ENCODE measurements around the gene GPRASP2.
"Not testable (repeated sequence)": the region's sequence is repeated elsewhere in the genome, so short reads cannot be mapped to it uniquely, and the experiment has no call there.

Gene GPRASP2

GRCh38 chrX:102712216-102712966 is at the start of gene GPRASP2:
Gene GPRASP2, plus strand, starts transcription at chrX:102712448. Its CDS starts 2,422 bp downstream, at chrX:102714870.
- TF ChIP-seq CTCF (IDR thresholded peaks at IDR 0.05; ENCODE audit: low read depth, low read length) = no peak
- DNase-seq (ENCODE audit: low read depth, low spot score) = peak; percentile 10
- peak within 1 kb of the TSS; percentile 61 for H3K4me3 ChIP-seq (ENCODE audit: low read depth, low read length)
- in situ Hi-C loops (cut with HindIII; ENCODE audit: low sequenced_read_pairs) = no loop called here

- H3K4me3 ChIP-seq (ENCODE audit: low read depth, low read length); in situ Hi-C loops (cut with HindIII; ENCODE audit: low sequenced_read_pairs); DNase-seq (ENCODE audit: low read depth, low spot score): not testable (repeated sequence)
Observed at GRCh38 chrX:102663820-102664219, 48.4 kb upstream of the GPRASP2 start.

- in situ Hi-C loops (cut with HindIII; ENCODE audit: low sequenced_read_pairs); H3K4me3 ChIP-seq (ENCODE audit: low read depth, low read length); DNase-seq (ENCODE audit: low read depth, low spot score): not testable (repeated sequence)
Observed at GRCh38 chrX:102667034-102667433, 45.2 kb upstream of the GPRASP2 start.

GRCh38 chrX:102669526-102669925 is 42.7 kb upstream of the GPRASP2 start:
- peak; percentile 40 for DNase-seq (ENCODE audit: low read depth, low spot score)
- in situ Hi-C loops (cut with HindIII; ENCODE audit: low sequenced_read_pairs) = no loop called here
- H3K4me3 ChIP-seq (ENCODE audit: low read depth, low read length) = no peak overlapping the region
- TF ChIP-seq CTCF (IDR thresholded peaks at IDR 0.05; ENCODE audit: low read depth, low read length) = no peak

GRCh38 chrX:102672856-102673255 is 39.4 kb upstream of the GPRASP2 start:
- in situ Hi-C loops (cut with HindIII; ENCODE audit: low sequenced_read_pairs) = no loop called here
- DNase-seq (ENCODE audit: low read depth, low spot score) = no peak
- H3K4me3 ChIP-seq (ENCODE audit: low read depth, low read length) = no peak overlapping the region
- TF ChIP-seq CTCF (IDR thresholded peaks at IDR 0.05; ENCODE audit: low read depth, low read length) = no peak

- H3K4me3 ChIP-seq (ENCODE audit: low read depth, low read length); DNase-seq (ENCODE audit: low read depth, low spot score); in situ Hi-C loops (cut with HindIII; ENCODE audit: low sequenced_read_pairs): not testable (repeated sequence)
Observed at GRCh38 chrX:102677479-102677878, 34.8 kb upstream of the GPRASP2 start.

GRCh38 chrX:102684772-102685520 is 27.3 kb upstream of the GPRASP2 start:
- DNase-seq (ENCODE audit: low read depth, low spot score) = no peak
- H3K4me3 ChIP-seq (ENCODE audit: low read depth, low read length) = no peak overlapping the region
- in situ Hi-C loops (cut with HindIII; ENCODE audit: low sequenced_read_pairs) = no loop called here
- TF ChIP-seq CTCF (IDR thresholded peaks at IDR 0.05; ENCODE audit: low read depth, low read length) = no peak

GRCh38 chrX:102694749-102695148 is 17.5 kb upstream of the GPRASP2 start:
- no peak overlapping the region for H3K4me3 ChIP-seq (ENCODE audit: low read depth, low read length)
- DNase-seq (ENCODE audit: low read depth, low spot score) = no peak
- in situ Hi-C loops (cut with HindIII; ENCODE audit: low sequenced_read_pairs) = no loop called here
- TF ChIP-seq CTCF (IDR thresholded peaks at IDR 0.05; ENCODE audit: low read depth, low read length) = no peak

Measured in astrocyte of the spinal cord (primary cell).